Liver (tissue), 9 donors: ENCODE results near the gene LRRK1. TPM values are rescaled to one million over a fixed set of nuclear protein-coding genes. Genes with fewer than 3 reads are reported as not detected.
A peak's percentile ranks its signal among the peaks of the same experiment; 100 is the strongest.

Source experiments
- DNase-seq: peaks from one replicate; pipeline ENCODE4 v3.0.0-alpha.2; 2017; ENCODE audit warnings: low spot score
- H3K27ac ChIP-seq, 2 donors: one replicate each; pipeline ENCODE4 v1.7.0; 2013; ENCODE audit warnings: inconsistent platforms in 2 of 2, low read length in 2 of 2, control low read depth in 1 of 2, low read depth in 1 of 2, mild to moderate bottlenecking in 1 of 2
- H3K27me3 ChIP-seq, 4 donors: one replicate each; pipeline versions ENCODE4 v1.6.1 to v1.7.0; 2013; ENCODE audit warnings: low read length in 3 of 4, inconsistent platforms in 1 of 4, mild to moderate bottlenecking in 1 of 4, moderate library complexity in 1 of 4; ENCODE audit not compliant: control insufficient read depth in 4 of 4, insufficient read depth in 4 of 4
- H3K36me3 ChIP-seq, 4 donors: one replicate each; pipeline versions ENCODE4 v1.6.1 to v1.7.0; 2013; ENCODE audit warnings: low read length in 3 of 4, mild to moderate bottlenecking in 3 of 4, low read depth in 1 of 4, moderate library complexity in 1 of 4; ENCODE audit not compliant: control insufficient read depth in 4 of 4, insufficient read depth in 3 of 4
- H3K4me1 ChIP-seq, 4 donors: one replicate each; pipeline versions ENCODE4 v1.6.1 to v1.7.0; 2013; ENCODE audit warnings: low read length in 3 of 4, mild to moderate bottlenecking in 3 of 4, moderate library complexity in 1 of 4; ENCODE audit not compliant: control insufficient read depth in 4 of 4, insufficient read depth in 4 of 4
- H3K4me3 ChIP-seq, 3 donors: one replicate each; pipeline versions ENCODE4 v1.6.1 to v1.7.0; 2013; ENCODE audit warnings: low read length in 3 of 3, control low read depth in 1 of 3, low read depth in 1 of 3, mild to moderate bottlenecking in 1 of 3
- H3K9ac ChIP-seq, 2 donors: one replicate each; pipeline ENCODE4 v1.7.0; 2013; ENCODE audit warnings: low read length in 2 of 2, mild to moderate bottlenecking in 2 of 2, moderate library complexity in 2 of 2, control low read depth in 1 of 2, low read depth in 1 of 2
- H3K9me3 ChIP-seq, 4 donors: one replicate each; pipeline versions ENCODE4 v1.6.1 to v1.7.0; 2013; ENCODE audit warnings: low read length in 3 of 4; ENCODE audit not compliant: control insufficient read depth in 4 of 4
- EGR1 ChIP-seq, 2 donors: IDR thresholded peaks; 2 replicates each; pipeline ENCODE4 v1.6.1; 2016 to 2018; ENCODE audit warnings: antibody characterized with exemption in 2 of 2, low read depth in 2 of 2
- FOXA1 ChIP-seq: IDR thresholded peaks from 2 replicates; pipeline ENCODE4 v1.6.1; 2016; ENCODE audit warnings: antibody characterized with exemption
- GABPA ChIP-seq, 2 donors: IDR thresholded peaks in 1 of 2; conservative IDR thresholded peaks in 1 of 2; 2 replicates each; pipeline ENCODE4 v1.6.1; 2016; ENCODE audit warnings: antibody characterized with exemption in 2 of 2, mild to moderate bottlenecking in 1 of 2, moderate library complexity in 1 of 2
- JUND ChIP-seq, 2 donors: IDR thresholded peaks; 2 replicates each; pipeline ENCODE4 v1.6.1; 2016; ENCODE audit warnings: antibody characterized with exemption in 2 of 2
- NR2F2 ChIP-seq: IDR thresholded peaks from 2 replicates; pipeline ENCODE4 v1.6.1; 2016; ENCODE audit warnings: antibody characterized with exemption
- RAD21 ChIP-seq, 2 donors: IDR thresholded peaks; 2 replicates each; pipeline ENCODE4 v1.6.1; 2016; ENCODE audit warnings: antibody characterized with exemption in 2 of 2, mild to moderate bottlenecking in 2 of 2
- RXRA ChIP-seq, 2 donors: IDR thresholded peaks; 2 replicates each; pipeline ENCODE4 v1.6.1; 2017 to 2018; ENCODE audit warnings: antibody characterized with exemption in 2 of 2, mild to moderate bottlenecking in 1 of 2
- SP1 ChIP-seq: IDR thresholded peaks from 2 replicates; pipeline ENCODE4 v1.6.1; 2018; ENCODE audit warnings: antibody characterized with exemption, mild to moderate bottlenecking
- TAF1 ChIP-seq: conservative IDR thresholded peaks from 2 replicates; pipeline ENCODE4 v1.6.1; 2016; ENCODE audit warnings: antibody characterized with exemption, mild to moderate bottlenecking
- YY1 ChIP-seq: IDR thresholded peaks from 2 replicates; pipeline ENCODE4 v1.6.1; 2016; ENCODE audit warnings: antibody characterized with exemption, mild to moderate bottlenecking
- ZBTB33 ChIP-seq: IDR thresholded peaks from 2 replicates; pipeline ENCODE4 v1.6.1; 2016; ENCODE audit warnings: antibody characterized with exemption
- WGBS: extraction: QIAGEN DNeasy Blood & Tissue Kit; methylation state at CpG from one replicate; pipeline ENCODE4 v1.1.7; 2013; 5-methylcytosine and 5-hydroxymethylcytosine counted together
- polyA plus RNA-seq, 2 donors: library from polyadenylated mRNA; stranded (reverse) in 1 of 2; unstranded in 1 of 2; fragments of 200-250 nt in 1 of 2; fragments of >200 nt in 1 of 2; fragmentation: Nextera tagmentation in 1 of 2; extraction: Ambion mirVana in 1 of 2; gene quantifications; one replicate each; pipeline versions ENCODE4 v1.2.1 to v1.2.3, GENCODE V29; 2013 to 2015
- total RNA-seq, 2 donors: library from RNA; depleted of rRNA; stranded (reverse); fragments of >200 nt; gene quantifications; one replicate each; pipeline ENCODE4 v1.2.3, GENCODE V29; 2014
- TF ChIP-seq, protein P1 (sequence below): IDR thresholded peaks from 2 replicates; pipeline ENCODE4 v1.6.1; 2016; ENCODE audit warnings: antibody characterized with exemption
- TF ChIP-seq, protein P2 (sequence below): fragments of 150-350 bp; IDR thresholded peaks from 2 replicates; pipeline ENCODE4 v1.5.1; 2017; ENCODE audit warnings: improper control_type of control experiment, low read depth, low read length; ENCODE audit not compliant: missing input control
- donor health status: healthy.
- donor health status: healthy.
- donor health status: healthy.
- donor health status: healthy.
- donor health status: healthy.

Gene LRRK1
- total and polyA plus RNA-seq, 4 donors, result 1.2 to 4.4 (median 2.7) TPM

DNA sequence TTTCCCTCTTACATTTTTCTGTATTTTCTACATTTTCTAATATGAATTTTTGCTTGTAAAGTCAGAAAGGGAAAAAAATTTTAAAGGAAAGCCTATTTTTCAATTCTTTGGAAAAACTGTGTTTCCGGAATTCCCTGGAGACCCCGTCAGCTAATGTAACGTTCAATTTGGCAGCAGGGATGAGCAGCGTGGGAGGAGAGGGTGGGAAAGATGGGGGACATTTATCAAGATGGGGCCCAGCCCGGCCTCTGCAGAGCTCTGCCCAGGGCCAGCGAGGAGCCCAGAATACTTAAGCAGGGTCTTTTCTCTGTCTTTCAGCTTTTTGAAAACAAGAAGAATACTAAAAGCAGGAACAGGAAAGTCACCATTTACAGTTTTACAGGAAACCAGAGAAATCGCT, 129.0 kb downstream of the LRRK1 start:
- H3K27me3 ChIP-seq, result no peaks in the 10 kb centered on the region
- no peaks in the 10 kb centered on the region for H3K4me1 ChIP-seq
- H3K4me3 ChIP-seq, result no peak overlapping the region
- TF ChIP-seq, protein P1, sequence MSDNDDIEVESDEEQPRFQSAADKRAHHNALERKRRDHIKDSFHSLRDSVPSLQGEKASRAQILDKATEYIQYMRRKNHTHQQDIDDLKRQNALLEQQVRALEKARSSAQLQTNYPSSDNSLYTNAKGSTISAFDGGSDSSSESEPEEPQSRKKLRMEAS, result no peak
- TF ChIP-seq RXRA (IDR thresholded peaks at IDR 0.05), result no peak
- no peak for TF ChIP-seq GABPA (IDR thresholded peaks at IDR 0.05 in 1 of 2, conservative IDR thresholded peaks at IDR 0.05 in 1 of 2)
- TF ChIP-seq EGR1 (IDR thresholded peaks at IDR 0.05; ENCODE audit: low read depth in 2 of 2), result no peak
- no peak for TF ChIP-seq RAD21 (IDR thresholded peaks at IDR 0.05)
- TF ChIP-seq TAF1, result no peak
- TF ChIP-seq, protein P2, sequence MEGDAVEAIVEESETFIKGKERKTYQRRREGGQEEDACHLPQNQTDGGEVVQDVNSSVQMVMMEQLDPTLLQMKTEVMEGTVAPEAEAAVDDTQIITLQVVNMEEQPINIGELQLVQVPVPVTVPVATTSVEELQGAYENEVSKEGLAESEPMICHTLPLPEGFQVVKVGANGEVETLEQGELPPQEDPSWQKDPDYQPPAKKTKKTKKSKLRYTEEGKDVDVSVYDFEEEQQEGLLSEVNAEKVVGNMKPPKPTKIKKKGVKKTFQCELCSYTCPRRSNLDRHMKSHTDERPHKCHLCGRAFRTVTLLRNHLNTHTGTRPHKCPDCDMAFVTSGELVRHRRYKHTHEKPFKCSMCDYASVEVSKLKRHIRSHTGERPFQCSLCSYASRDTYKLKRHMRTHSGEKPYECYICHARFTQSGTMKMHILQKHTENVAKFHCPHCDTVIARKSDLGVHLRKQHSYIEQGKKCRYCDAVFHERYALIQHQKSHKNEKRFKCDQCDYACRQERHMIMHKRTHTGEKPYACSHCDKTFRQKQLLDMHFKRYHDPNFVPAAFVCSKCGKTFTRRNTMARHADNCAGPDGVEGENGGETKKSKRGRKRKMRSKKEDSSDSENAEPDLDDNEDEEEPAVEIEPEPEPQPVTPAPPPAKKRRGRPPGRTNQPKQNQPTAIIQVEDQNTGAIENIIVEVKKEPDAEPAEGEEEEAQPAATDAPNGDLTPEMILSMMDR, result no peak
- TF ChIP-seq JUND (IDR thresholded peaks at IDR 0.05), result no peak
- no peak for TF ChIP-seq ZBTB33
- no peak for TF ChIP-seq FOXA1
- no peak for TF ChIP-seq SP1
- WGBS, result 86% methylated on average over 7 of the region's 7 CpGs
- H3K9ac ChIP-seq, result no peak overlapping the region
- H3K27ac ChIP-seq, result no peak overlapping the region
- H3K9me3 ChIP-seq, result no peaks in the 10 kb centered on the region
- no peak for DNase-seq
- H3K36me3 ChIP-seq, result peaks cover 0 to 3% (median 0%) of the 10 kb centered on the region in 4 donors

DNA sequence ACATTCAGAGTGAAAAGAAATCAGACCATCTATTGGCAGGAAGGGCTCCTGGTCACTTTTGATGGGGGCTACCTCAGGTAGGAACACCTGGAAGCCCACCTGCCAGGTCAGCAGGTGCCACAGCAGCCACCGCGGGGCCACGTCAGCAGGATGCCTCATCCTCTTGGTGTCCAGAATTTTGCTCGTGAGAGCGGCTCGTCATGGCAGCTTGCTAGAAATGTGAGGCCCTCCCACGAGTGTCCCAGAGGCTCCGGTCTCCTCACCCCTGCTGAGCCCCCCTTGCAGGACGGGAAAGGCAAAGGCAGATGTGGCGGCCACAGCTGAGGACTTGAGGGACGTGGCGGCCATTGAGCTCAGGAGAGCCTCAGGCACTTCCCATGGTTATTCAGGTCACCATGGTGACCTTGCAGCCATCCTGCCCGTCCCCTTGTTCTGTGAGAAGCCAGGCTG, 129.4 kb downstream of the LRRK1 start:
- H3K4me1 ChIP-seq, result no peaks in the 10 kb centered on the region
- 86% methylated on average over 13 of the region's 13 CpGs for WGBS
- peaks cover 0 to 3% (median 0%) of the 10 kb centered on the region in 4 donors for H3K36me3 ChIP-seq
- no peaks in the 10 kb centered on the region for H3K27me3 ChIP-seq
- H3K9ac ChIP-seq, result no peak overlapping the region
- H3K9me3 ChIP-seq, result no peaks in the 10 kb centered on the region
- DNase-seq, result peak; percentile 16
- H3K4me3 ChIP-seq, result no peak overlapping the region
- no peak overlapping the region for H3K27ac ChIP-seq
- TF ChIP-seq TAF1, result no peak
- no peak for TF ChIP-seq JUND (IDR thresholded peaks at IDR 0.05)
- no peak for TF ChIP-seq NR2F2
- no peak for TF ChIP-seq YY1

DNA sequence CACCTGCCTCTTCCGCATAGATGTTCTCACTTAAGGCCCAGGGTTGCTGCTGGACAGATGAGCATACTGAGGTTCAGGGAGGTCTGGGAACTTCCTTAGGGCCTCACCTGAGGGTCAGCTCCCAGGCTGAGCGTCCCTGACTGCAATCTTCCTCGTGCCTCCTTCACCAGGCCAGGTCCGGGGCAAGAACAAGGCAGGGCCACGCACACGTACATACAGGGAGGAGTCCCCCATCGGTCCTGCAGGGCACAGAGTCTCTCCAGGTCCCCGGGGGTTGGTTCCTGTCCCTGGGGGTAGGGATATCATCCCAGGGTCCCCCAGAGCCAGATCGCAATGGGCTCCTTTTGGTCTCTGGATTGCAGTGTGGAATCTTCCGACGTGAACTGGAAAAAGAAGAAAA, 130.1 kb downstream of the LRRK1 start:
- Histone ChIP-seq H3K9ac (no peak overlapping the region), H3K4me3 (no peak overlapping the region), H3K4me1 (no peaks in the 10 kb centered on the region), H3K9me3 (no peaks in the 10 kb centered on the region), H3K27ac (no peak overlapping the region), H3K36me3 (peaks cover 0 to 3% (median 0%) of the 10 kb centered on the region in 4 donors), H3K27me3 (no peaks in the 10 kb centered on the region)
- no peak for TF ChIP-seq JUND (IDR thresholded peaks at IDR 0.05)
- DNase-seq, result peak; percentile 22
- 85% methylated on average over 11 of the region's 11 CpGs for WGBS
